Measurements from ENCODE around the gene ZNF219. TPM values are rescaled to one million over a fixed set of nuclear protein-coding genes. Genes with fewer than 3 reads are reported as not detected.

The ZNF219 gene
- total RNA-seq, 3 donors from 2014 or later = 5.5 to 7.0 (median 6.5) TPM

DNA sequence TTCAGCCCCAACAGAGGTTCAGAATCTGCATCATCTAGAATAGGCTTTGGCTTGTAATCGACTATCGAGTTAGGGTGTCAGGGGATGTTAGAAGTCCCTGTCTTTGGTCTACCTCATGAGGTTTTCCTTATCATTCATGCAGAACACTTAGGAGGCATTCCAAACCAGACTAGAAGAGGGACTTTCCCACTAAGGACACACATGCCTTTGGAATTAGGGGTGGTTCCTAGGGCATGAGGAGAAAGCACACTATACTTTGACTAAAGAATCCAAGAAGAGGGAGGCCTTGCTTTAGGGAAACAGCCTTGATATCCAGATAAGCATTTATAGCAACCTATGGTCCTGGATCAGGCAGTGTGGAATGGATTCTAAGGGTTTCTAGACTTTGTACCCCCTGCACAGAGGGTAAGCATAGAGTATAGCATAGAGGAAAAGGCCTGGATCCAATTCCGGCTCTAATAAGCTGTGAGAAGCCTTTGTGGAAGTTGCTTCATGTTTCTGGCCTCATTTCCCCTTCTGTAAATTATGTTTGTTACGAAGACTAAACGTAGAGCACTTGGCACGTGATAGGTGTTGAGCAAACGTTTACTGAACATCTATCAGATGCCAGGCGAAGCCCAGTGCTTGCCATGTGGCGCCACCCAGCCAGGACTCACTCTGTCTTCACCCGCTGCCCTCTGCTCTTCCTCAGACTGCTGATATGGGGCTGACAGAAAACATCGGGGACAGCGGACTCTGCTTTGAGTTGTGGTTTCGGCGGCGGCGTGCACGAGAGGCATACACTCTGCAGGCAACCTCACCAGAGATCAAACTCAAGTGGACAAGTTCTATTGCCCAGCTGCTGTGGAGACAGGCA lies 13.2 kb downstream of the ZNF219 start:
- Mint-ChIP-seq H3K9me3 (no peaks in the 10 kb centered on the region), H3K36me3 (ENCODE audit: insufficient read depth) (no peaks in the 10 kb centered on the region), H3K4me3 (no peak overlapping the region), H3K4me1 (ENCODE audit: low read depth) (peaks cover 27% of the 10 kb centered on the region), H3K27me3 (ENCODE audit: low read depth) (no peaks in the 10 kb centered on the region)
- DNase-seq (no peak), ATAC-seq (no peak)

DNA sequence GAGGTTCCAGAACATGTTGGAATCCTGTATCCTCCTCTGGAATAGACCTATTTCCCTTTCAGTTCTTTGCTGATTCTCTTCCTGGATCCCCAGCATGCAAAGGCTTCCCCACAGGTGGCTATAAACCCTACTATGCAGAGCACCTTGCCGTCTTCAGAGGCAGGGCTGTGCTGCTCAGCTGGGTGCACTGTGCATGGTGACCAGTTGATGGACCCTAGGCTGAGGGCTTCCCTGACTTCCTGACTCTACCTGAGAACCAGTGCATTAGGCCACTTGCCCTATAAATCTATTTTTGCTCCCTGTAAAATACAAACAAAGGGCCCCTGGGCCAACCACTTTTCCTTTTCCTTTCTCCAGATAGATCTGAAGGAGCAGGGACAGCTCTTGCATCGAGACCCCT lies 14.1 kb downstream of the ZNF219 start:
- ATAC-seq (no peak), DNase-seq (no peak)
- Mint-ChIP-seq H3K36me3 (ENCODE audit: insufficient read depth) (no peaks in the 10 kb centered on the region), H3K4me3 (no peak overlapping the region), H3K9me3 (no peaks in the 10 kb centered on the region), H3K27me3 (ENCODE audit: low read depth) (no peaks in the 10 kb centered on the region), H3K4me1 (ENCODE audit: low read depth) (peaks cover 27% of the 10 kb centered on the region)

DNA sequence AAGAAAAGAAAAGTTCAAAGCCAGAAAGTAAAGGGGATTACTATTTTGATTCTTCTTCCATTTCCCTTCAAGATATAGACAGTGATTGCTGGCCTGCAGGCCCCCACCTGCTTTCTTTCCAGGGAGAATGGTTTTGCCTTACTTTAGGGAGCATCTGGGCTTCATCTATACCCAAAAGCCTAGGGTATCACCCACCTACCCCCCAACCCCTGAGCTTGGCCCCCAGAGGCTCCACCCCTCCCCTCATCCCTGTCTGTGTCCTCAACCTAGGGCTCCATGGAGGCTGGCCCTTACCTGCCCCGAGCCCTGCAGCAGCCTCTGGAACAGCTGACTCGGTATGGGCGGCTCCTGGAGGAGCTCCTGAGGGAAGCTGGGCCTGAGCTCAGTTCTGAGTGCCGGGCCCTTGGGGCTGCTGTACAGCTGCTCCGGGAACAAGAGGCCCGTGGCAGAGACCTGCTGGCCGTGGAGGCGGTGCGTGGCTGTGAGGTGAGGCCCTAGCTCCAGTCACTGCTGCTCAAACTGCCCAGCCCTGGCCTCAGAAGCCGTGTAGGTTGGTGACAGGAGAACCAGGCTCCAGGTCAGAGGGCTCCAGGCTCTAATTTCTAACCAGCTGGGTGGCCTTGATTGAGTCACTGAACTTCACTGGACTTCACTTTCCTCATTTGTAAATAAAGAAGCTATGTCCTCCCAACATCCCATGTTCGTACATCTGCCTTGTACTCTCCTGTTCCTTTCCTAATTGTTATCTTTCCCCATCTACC lies 14.7 kb downstream of the ZNF219 start:
- H3K9me3 Mint-ChIP-seq = no peaks in the 10 kb centered on the region
- peaks cover 22% of the 10 kb centered on the region for H3K4me1 Mint-ChIP-seq (ENCODE audit: low read depth)
- no peak overlapping the region for H3K4me3 Mint-ChIP-seq
- H3K36me3 Mint-ChIP-seq (ENCODE audit: insufficient read depth) = no peaks in the 10 kb centered on the region
- H3K27me3 Mint-ChIP-seq (ENCODE audit: low read depth) = no peaks in the 10 kb centered on the region
- DNase-seq (no peak), ATAC-seq (no peak)

DNA sequence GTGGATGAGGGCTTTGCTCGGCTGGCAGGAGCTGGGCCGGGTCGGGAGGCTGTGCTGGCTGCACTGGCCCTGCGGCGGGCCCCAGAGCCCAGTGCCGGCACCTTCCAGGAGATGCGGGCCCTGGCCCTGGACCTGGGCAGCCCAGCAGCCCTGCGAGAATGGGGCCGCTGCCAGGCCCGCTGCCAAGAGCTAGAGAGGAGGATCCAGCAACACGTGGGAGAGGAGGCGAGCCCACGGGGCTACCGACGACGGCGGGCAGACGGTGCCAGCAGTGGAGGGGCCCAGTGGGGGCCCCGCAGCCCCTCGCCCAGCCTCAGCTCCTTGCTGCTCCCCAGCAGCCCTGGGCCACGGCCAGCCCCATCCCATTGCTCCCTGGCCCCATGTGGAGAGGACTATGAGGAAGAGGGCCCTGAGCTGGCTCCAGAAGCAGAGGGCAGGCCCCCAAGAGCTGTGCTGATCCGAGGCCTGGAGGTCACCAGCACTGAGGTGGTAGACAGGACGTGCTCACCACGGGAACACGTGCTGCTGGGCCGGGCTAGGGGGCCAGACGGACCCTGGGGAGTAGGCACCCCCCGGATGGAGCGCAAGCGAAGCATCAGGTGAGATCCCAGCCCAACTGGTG lies 16.8 kb downstream of the ZNF219 start:
- H3K4me1 Mint-ChIP-seq (ENCODE audit: low read depth) = peaks cover 8% of the 10 kb centered on the region
- no peak for DNase-seq
- ATAC-seq = no peak
- no peak overlapping the region for H3K4me3 Mint-ChIP-seq
- H3K27me3 Mint-ChIP-seq (ENCODE audit: low read depth) = peaks cover 2% of the 10 kb centered on the region
- H3K36me3 Mint-ChIP-seq (ENCODE audit: insufficient read depth) = no peaks in the 10 kb centered on the region
- no peaks in the 10 kb centered on the region for H3K9me3 Mint-ChIP-seq

DNA sequence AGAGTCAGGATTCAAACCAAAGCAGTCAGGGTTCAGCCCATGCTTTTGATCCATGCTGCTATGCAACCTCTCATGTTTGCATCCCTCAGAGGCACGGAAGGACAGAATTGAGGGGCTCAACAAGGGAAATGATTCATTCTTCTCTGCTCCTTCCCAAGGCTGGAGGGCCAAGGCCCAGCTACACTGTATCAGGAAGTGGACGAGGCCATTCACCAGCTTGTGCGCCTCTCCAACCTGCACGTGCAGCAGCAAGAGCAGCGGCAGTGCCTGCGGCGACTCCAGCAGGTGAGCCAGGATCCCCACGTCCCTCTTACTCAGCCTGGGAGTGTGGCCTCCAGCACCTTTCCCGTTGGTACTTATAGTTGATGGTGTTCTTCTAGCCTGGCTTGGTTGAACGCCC lies 19.7 kb downstream of the ZNF219 start:
- ATAC-seq = no peak
- no peak overlapping the region for H3K4me3 Mint-ChIP-seq
- H3K27me3 Mint-ChIP-seq (ENCODE audit: low read depth) = peaks cover 2% of the 10 kb centered on the region
- H3K36me3 Mint-ChIP-seq (ENCODE audit: insufficient read depth) = no peaks in the 10 kb centered on the region
- H3K4me1 Mint-ChIP-seq (ENCODE audit: low read depth) = no peaks in the 10 kb centered on the region
- H3K9me3 Mint-ChIP-seq = no peaks in the 10 kb centered on the region
- no peak for DNase-seq

DNA sequence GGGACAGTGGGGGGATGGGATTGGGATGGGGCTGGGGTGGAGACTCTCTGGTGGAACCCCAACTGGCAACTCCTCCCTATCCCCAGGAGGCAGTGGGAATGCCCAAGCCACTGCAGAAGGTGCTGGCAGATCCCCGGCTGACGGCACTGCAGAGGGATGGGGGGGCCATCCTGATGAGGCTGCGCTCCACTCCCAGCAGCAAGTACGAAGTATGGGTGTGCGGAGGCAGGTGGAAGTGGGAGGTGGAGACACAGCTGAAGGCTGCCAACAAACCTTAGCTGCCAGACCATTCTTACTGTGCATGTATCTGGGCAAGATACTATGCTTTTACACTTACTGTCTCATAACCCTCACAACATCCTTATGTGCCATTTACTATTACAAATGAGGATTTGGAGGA lies 20.2 kb downstream of the ZNF219 start:
- DNase-seq = no peak
- H3K36me3 Mint-ChIP-seq (ENCODE audit: insufficient read depth) = no peaks in the 10 kb centered on the region
- no peak for ATAC-seq
- H3K27me3 Mint-ChIP-seq (ENCODE audit: low read depth) = peaks cover 4% of the 10 kb centered on the region
- no peaks in the 10 kb centered on the region for H3K4me1 Mint-ChIP-seq (ENCODE audit: low read depth)
- H3K4me3 Mint-ChIP-seq = no peak overlapping the region
- H3K9me3 Mint-ChIP-seq = no peaks in the 10 kb centered on the region

DNA sequence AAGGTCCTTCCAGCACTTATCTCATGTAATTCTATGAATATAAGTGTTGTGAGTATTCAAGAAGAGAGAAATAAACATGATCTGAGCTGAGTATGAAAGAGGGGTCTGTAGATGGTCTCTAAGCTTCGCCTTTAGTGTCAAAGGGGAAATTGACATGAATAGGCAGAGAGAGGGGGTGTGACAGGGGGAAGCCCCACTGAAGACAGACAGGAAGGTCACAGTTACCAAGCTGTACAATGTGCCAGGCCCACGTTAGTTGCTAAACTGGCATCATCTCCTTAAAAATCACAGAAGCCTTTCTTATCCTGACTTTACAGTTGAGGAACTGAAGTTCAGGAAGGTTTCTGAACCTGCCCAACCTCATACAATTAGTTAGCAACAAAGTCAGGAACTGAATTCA lies 20.8 kb downstream of the ZNF219 start:
- DNase-seq (no peak), ATAC-seq (no peak)
- H3K36me3 Mint-ChIP-seq (ENCODE audit: insufficient read depth) = no peaks in the 10 kb centered on the region
- H3K27me3 Mint-ChIP-seq (ENCODE audit: low read depth) = peaks cover 7% of the 10 kb centered on the region
- no peak overlapping the region for H3K4me3 Mint-ChIP-seq
- H3K4me1 Mint-ChIP-seq (ENCODE audit: low read depth) = no peaks in the 10 kb centered on the region
- no peaks in the 10 kb centered on the region for H3K9me3 Mint-ChIP-seq

DNA sequence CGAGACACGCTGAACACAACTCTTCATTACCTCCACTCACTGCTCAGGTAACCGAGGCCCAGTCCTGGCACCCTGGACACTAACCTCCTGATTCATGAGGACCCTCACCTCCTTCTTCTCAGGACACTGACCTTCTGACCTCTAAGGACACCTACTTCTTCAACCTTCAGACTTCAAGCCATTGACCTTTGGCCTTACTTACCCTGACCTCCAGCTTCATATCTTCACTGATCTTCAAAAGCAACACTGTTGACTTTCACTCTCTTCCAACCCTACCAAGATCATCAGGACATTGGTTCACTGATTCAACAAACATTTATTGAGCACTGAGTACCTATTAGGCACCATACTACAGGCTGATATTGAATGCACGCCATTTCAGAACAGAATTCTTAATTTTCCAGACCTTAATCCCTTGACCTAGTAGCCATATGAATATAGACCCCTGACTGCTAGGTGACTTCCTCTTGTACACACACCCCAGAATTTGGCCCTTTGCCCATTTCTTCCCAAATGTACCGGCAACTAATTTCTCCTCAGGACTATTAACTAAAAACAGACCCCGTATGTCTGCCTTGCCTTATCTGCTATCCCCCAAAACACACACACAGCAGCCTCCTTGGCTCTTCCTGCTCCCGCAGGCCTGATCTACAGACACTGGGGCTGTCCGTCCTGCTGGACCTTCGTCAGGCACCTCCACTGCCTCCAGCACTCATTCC lies 22.6 kb downstream of the ZNF219 start:
- no peak overlapping the region for H3K4me3 Mint-ChIP-seq
- no peaks in the 10 kb centered on the region for H3K36me3 Mint-ChIP-seq (ENCODE audit: insufficient read depth)
- H3K27me3 Mint-ChIP-seq (ENCODE audit: low read depth) = peaks cover 18% of the 10 kb centered on the region
- no peaks in the 10 kb centered on the region for H3K9me3 Mint-ChIP-seq
- DNase-seq (no peak), ATAC-seq (no peak)
- peaks cover 13% of the 10 kb centered on the region for H3K4me1 Mint-ChIP-seq (ENCODE audit: low read depth)

DNA sequence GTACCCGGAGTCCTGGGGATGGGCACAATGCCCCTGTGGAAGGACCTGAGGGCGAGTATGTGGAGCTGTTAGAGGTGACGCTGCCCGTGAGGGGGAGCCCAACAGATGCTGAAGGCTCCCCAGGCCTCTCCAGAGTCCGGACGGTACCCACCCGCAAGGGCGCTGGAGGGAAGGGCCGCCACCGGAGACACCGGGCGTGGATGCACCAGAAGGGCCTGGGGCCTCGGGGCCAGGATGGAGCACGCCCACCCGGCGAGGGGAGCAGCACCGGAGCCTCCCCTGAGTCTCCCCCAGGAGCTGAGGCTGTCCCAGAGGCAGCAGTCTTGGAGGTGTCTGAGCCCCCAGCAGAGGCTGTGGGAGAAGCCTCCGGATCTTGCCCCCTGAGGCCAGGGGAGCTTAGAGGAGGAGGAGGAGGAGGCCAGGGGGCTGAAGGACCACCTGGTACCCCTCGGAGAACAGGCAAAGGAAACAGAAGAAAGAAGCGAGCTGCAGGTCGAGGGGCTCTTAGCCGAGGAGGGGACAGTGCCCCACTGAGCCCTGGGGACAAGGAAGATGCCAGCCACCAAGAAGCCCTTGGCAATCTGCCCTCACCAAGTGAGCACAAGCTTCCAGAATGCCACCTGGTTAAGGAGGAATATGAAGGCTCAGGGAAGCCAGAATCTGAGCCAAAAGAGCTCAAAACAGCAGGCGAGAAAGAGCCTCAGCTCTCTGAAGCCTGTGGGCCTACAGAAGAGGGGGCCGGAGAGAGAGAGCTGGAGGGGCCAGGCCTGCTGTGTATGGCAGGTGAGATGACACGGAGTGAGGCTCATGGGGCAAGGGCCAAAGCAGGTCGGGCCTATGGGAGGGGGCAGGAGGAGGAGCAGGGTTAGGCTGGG lies 23.8 kb downstream of the ZNF219 start:
- DNase-seq (no peak), ATAC-seq (no peak)
- Mint-ChIP-seq H3K27me3 (ENCODE audit: low read depth) (peaks cover 22% of the 10 kb centered on the region), H3K9me3 (no peaks in the 10 kb centered on the region), H3K4me1 (ENCODE audit: low read depth) (peaks cover 19% of the 10 kb centered on the region), H3K36me3 (ENCODE audit: insufficient read depth) (no peaks in the 10 kb centered on the region), H3K4me3 (no peak overlapping the region)

DNA sequence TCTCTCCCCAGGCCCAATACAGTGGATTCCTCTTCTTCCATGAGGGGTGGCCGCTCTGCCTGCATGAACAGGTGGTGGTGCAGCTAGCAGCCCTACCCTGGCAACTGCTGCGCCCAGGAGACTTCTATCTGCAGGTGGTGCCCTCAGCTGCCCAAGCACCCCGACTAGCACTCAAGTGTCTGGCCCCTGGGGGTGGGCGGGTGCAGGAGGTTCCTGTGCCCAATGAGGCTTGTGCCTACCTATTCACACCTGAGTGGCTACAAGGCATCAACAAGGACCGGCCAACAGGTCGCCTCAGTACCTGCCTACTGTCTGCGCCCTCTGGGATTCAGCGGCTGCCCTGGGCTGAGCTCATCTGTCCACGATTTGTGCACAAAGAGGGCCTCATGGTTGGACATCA lies 24.5 kb downstream of the ZNF219 start:
- Mint-ChIP-seq H3K9me3 (no peaks in the 10 kb centered on the region), H3K4me3 (no peak overlapping the region), H3K27me3 (ENCODE audit: low read depth) (peaks cover 29% of the 10 kb centered on the region), H3K36me3 (ENCODE audit: insufficient read depth) (no peaks in the 10 kb centered on the region), H3K4me1 (ENCODE audit: low read depth) (peaks cover 26% of the 10 kb centered on the region)
- ATAC-seq = no peak
- DNase-seq = no peak

DNA sequence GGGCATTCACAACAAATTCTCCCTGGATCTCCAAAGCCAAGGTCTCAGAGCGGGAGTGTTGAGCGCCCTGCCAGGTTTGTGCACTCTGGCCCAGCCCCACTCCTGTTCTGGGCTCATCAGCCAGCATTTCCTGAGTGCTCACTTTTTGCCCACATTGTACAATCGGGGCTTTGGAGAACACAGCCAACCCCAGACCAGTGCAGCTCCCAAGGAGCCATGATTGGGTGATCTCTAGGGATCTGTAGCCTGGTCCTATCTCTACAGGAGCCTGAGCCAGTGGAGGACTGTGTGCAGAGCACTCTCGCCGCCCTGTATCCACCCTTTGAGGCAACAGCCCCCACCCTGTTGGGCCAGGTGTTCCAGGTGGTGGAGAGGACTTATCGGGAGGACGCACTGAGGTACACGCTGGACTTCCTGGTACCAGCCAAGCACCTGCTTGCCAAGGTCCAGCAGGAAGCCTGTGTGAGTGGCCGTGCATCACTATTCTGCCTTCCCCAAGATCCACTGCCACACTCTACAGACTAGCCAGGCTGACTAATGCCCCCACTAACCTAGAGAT lies 25.6 kb downstream of the ZNF219 start:
- DNase-seq (no peak), ATAC-seq (no peak)
- Mint-ChIP-seq H3K4me3 (no peak overlapping the region), H3K4me1 (ENCODE audit: low read depth) (peaks cover 32% of the 10 kb centered on the region), H3K36me3 (ENCODE audit: insufficient read depth) (no peaks in the 10 kb centered on the region), H3K9me3 (no peaks in the 10 kb centered on the region), H3K27me3 (ENCODE audit: low read depth) (peaks cover 36% of the 10 kb centered on the region)

DNA sequence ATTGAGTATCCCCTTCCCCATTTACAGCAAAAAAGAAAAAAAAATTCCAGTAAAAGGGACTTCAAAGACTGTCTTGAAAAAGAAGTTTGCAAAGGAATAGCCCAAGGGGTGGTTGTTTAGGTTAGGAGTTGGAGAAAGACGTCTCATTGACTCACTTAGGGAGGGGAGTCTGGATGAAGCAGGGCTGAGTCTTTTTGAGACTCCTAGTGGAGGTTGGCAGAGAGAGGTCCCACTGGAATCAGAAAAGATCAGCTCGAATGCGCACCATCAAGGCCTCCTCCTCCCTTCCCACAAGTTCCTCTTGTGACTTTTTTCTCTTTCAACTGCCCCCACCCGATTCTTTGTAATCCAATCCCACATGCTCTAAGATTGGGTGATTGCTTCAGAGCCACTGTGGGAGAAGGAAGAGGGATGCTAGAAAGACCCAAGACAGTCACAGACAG lies 26.4 kb downstream of the ZNF219 start:
- DNase-seq (no peak), ATAC-seq (no peak)
- peaks cover 38% of the 10 kb centered on the region for H3K27me3 Mint-ChIP-seq (ENCODE audit: low read depth)
- H3K36me3 Mint-ChIP-seq (ENCODE audit: insufficient read depth) = no peaks in the 10 kb centered on the region
- peak overlapping the region; percentile 78 for H3K4me3 Mint-ChIP-seq
- H3K9me3 Mint-ChIP-seq = no peaks in the 10 kb centered on the region
- H3K4me1 Mint-ChIP-seq (ENCODE audit: low read depth) = peaks cover 32% of the 10 kb centered on the region
